ENCODE data around the gene PROZ. TPM values are rescaled to one million over a fixed set of nuclear protein-coding genes. Genes with fewer than 3 reads are reported as not detected.

Gene PROZ
- total and polyA plus RNA-seq, 2 of the 13 experiments (the other 11 are each of a cell fraction or from before 2014, with no cell fraction given) = 5.6 to 22.5 TPM

GRCh38 chr13:113141601-113141970, 16.9 kb upstream of the PROZ start:
- Histone ChIP-seq H3K79me2 (ENCODE audit: insufficient read depth, low read length) (no peaks in the 10 kb centered on the region), H3K9me3 (ENCODE audit: low read length) (no peaks in the 10 kb centered on the region), H3K4me3 (replicated peaks in 1 of 3; ENCODE audit: insufficient read depth in 1 of 3, low read depth in 2 of 3, low read length in 3 of 3) (no peak overlapping the region), H3K36me3 (replicated peaks in 1 of 2; ENCODE audit: control insufficient read depth in 1 of 2, insufficient read depth in 2 of 2, low read length in 2 of 2) (peaks cover 14 to 44% of the 10 kb centered on the region in 2 experiments; a peak in 4 of 5 replicates), H2AFZ (ENCODE audit: low read length) (no peak overlapping the region), H3K4me2 (ENCODE audit: low read depth, low read length) (no peak overlapping the region), H3K27me3 (ENCODE audit: control insufficient read depth in 1 of 2, insufficient read depth in 2 of 2, low read length in 2 of 2) (no peaks in the 10 kb centered on the region), H3K27ac (ENCODE audit: extremely low read length, insufficient read depth, low read length) (no peak overlapping the region), H3K4me1 (ENCODE audit: insufficient read depth, low read length) (peaks cover 49% of the 10 kb centered on the region), H3K9ac (ENCODE audit: insufficient read depth, low read depth, low read length) (no peak overlapping the region), H4K20me1 (ENCODE audit: insufficient read depth, low read length) (no peaks in the 10 kb centered on the region)
- CTCF ChIA-PET (ENCODE audit: low intra/inter-chr PET ratio, low total read pairs) = no interaction called here
- in situ Hi-C loops (cut with HindIII; ENCODE audit: extremely low pct_ligation_motif_present, low pct_unique_long_range_greater_than_20kb) = no loop called here
- POLR2A ChIA-PET = interaction anchor here (0.8 to 1.4 kb wide), 2 partner anchors 9 to 19 kb away, joined by 4 to 5 read pairs; partner anchors contain the start of gene F10
- ATAC-seq = no peak
- intact Hi-C loops (cut with micrococcal nuclease; ENCODE audit: unreplicated experiment) = no loop called here
- FAIRE-seq = no peak
- BruUV-seq (replicated peaks) = no TSS peak
- 93% methylated on average over 16 of the region's 18 CpGs for WGBS (ENCODE audit: low lambda C conversion rate)
- no peak for DNase-seq (ENCODE audit: low spot score)
- TF ChIP-seq ZNF335 (CRISPR knock-in tag; IDR thresholded peaks at IDR 0.05) = no peak
- TF ChIP-seq ZFP82 (CRISPR knock-in tag; IDR thresholded peaks at IDR 0.05; ENCODE audit: borderline replicate concordance) = no peak
- TF ChIP-seq ZNF841 (CRISPR knock-in tag; IDR thresholded peaks at IDR 0.05; ENCODE audit: borderline replicate concordance) = no peak
- TF ChIP-seq THAP9 (CRISPR knock-in tag; IDR thresholded peaks at IDR 0.05; ENCODE audit: borderline replicate concordance) = 0 out of 2 replicates have a peak, but pooled peaks have one; percentile 23
- TF ChIP-seq ADNP (CRISPR knock-in tag; IDR thresholded peaks at IDR 0.05) = no peak
- TF ChIP-seq ZNF142 (CRISPR knock-in tag; IDR thresholded peaks at IDR 0.05) = no peak
- TF ChIP-seq ZNF646 (CRISPR knock-in tag; IDR thresholded peaks at IDR 0.05) = no peak
- TF ChIP-seq ZNF614 (CRISPR knock-in tag; IDR thresholded peaks at IDR 0.05; ENCODE audit: borderline replicate concordance) = no peak
- TF ChIP-seq SMARCC2 (IDR thresholded peaks at IDR 0.05) = no peak

All from HepG2 (cell line).